GM18502 (cell line): Measurements from ENCODE around the gene TACC3.
"Not testable (repeated sequence)": the region's sequence is repeated elsewhere in the genome, so short reads cannot be mapped to it uniquely, and the experiment has no call there.

Source experiments
- ATAC-seq: cut with Tn5 transposase; IDR thresholded peaks from one replicate; pipeline ENCODE4 v1.9.1; 2021; ENCODE audit warnings: mild to moderate bottlenecking; ENCODE audit not compliant: unreplicated experiment, poor library complexity

Gene TACC3

GRCh38 chr4:1701671-1702070, 19.6 kb upstream of the TACC3 start:
- ATAC-seq: not testable (repeated sequence)

- no peak for ATAC-seq
Measured at GRCh38 chr4:1703867-1704266, 17.5 kb upstream of the TACC3 start.

GRCh38 chr4:1705732-1706131, 15.6 kb upstream of the TACC3 start:
- no peak for ATAC-seq

GRCh38 chr4:1706358-1706757, 15.0 kb upstream of the TACC3 start:
- no peak for ATAC-seq

GRCh38 chr4:1708581-1708980, 12.7 kb upstream of the TACC3 start:
- no peak for ATAC-seq

- no peak for ATAC-seq
Measured at GRCh38 chr4:1711055-1711570, 10.2 kb upstream of the TACC3 start.

- ATAC-seq: peak; percentile 10
Measured at GRCh38 chr4:1711571-1712215, 9.6 kb upstream of the TACC3 start.

GRCh38 chr4:1712216-1713002, 8.9 kb upstream of the TACC3 start, which contains the start of gene SLBP:
Gene SLBP (minus strand): TSS chr4:1712319. CDS start chr4:1712188, 131 bp downstream.
- ATAC-seq: peak; percentile 80

GRCh38 chr4:1713003-1713851, 8.1 kb upstream of the TACC3 start:
- peak; percentile 1 for ATAC-seq

- ATAC-seq: no peak
Measured at GRCh38 chr4:1714303-1715001, 6.9 kb upstream of the TACC3 start.

GRCh38 chr4:1715002-1715758, 6.1 kb upstream of the TACC3 start:
- no peak for ATAC-seq

GRCh38 chr4:1716065-1716945, 5.0 kb upstream of the TACC3 start:
- no peak for ATAC-seq

- no peak for ATAC-seq
Measured at GRCh38 chr4:1717129-1718094, 3.9 kb upstream of the TACC3 start.

GRCh38 chr4:1718095-1718850, 3.0 kb upstream of the TACC3 start:
- ATAC-seq: no peak

GRCh38 chr4:1720163-1720983, 948 bp upstream of the TACC3 start:
- ATAC-seq: peak; percentile 15
